Epithelial cell of proximal tubule (primary cell): ENCODE measurements around the gene ARHGAP42. TPM values are rescaled to one million over a fixed set of nuclear protein-coding genes. Genes with fewer than 3 reads are reported as not detected.

Source experiments
- DNase-seq: peaks from one replicate; pipeline ENCODE4 v3.0.0-alpha.2; 2011; ENCODE audit warnings: low read depth
- H3K4me3 ChIP-seq: 2 replicates; pipeline ENCODE4 v1.5.1; 2011; ENCODE audit warnings: low read depth, mild to moderate bottlenecking, low read length
- CTCF ChIP-seq: conservative IDR thresholded peaks from 2 replicates; pipeline ENCODE4 v1.5.1; 2012; ENCODE audit warnings: low read depth, mild to moderate bottlenecking, low read length
- total RNA-seq: library from RNA; depleted of rRNA; stranded (reverse); fragments of >200 nt; gene quantifications from 2 replicates; pipeline ENCODE4 v1.2.3, GENCODE V29; 2015

ARHGAP42 gene
- total RNA-seq, 1 donor from 2014 or later: 8.0 TPM

GRCh38 chr11:100902454-100903141 is 215.5 kb downstream of the ARHGAP42 start:
- DNase-seq: no peak
- no peak for TF ChIP-seq CTCF
- H3K4me3 ChIP-seq: no peak overlapping the region

- H3K4me3 ChIP-seq: no peak overlapping the region
- TF ChIP-seq CTCF: no peak
- no peak for DNase-seq
These were observed 216.2 kb downstream of the ARHGAP42 start for GRCh38 chr11:100903284-100903683.

GRCh38 chr11:100905684-100906083 is 218.6 kb downstream of the ARHGAP42 start:
- no peak overlapping the region for H3K4me3 ChIP-seq
- no peak for DNase-seq
- TF ChIP-seq CTCF: no peak

- no peak for TF ChIP-seq CTCF
- no peak overlapping the region for H3K4me3 ChIP-seq
- DNase-seq: no peak
These were observed 221.7 kb downstream of the ARHGAP42 start for GRCh38 chr11:100908746-100909145.

- H3K4me3 ChIP-seq: no peak overlapping the region
- DNase-seq: no peak
- no peak for TF ChIP-seq CTCF
These were observed 223.7 kb downstream of the ARHGAP42 start for GRCh38 chr11:100910808-100911207.

GRCh38 chr11:100914415-100915110 is 227.5 kb downstream of the ARHGAP42 start:
- TF ChIP-seq CTCF: no peak
- no peak for DNase-seq
- H3K4me3 ChIP-seq: no peak overlapping the region
